IMR-90 (cell line): ENCODE results near the gene ARHGAP15.

Experiments used
- CEBPB ChIP-seq: IDR thresholded peaks from 2 replicates; pipeline ENCODE4 v1.6.1; 2012; ENCODE audit warnings: low read depth, low read length, improper control_type of control experiment
- MAZ ChIP-seq: IDR thresholded peaks from 2 replicates; pipeline ENCODE4 v1.6.1; 2012; ENCODE audit warnings: low read depth, mild to moderate bottlenecking, low read length, improper control_type of control experiment, moderate library complexity, borderline replicate concordance
- RFX5 ChIP-seq: IDR thresholded peaks from 2 replicates; pipeline ENCODE4 v1.8.0; 2012; ENCODE audit warnings: low read depth, mild to moderate bottlenecking, low read length, moderate library complexity
- SMC3 ChIP-seq: fragments of 150-350 bp; IDR thresholded peaks from 2 replicates; pipeline ENCODE4 v1.6.1; 2016; ENCODE audit warnings: low read depth, mild to moderate bottlenecking, antibody characterized with exemption, low read length, moderate library complexity
- TF ChIP-seq, protein P1 (sequence below): conservative IDR thresholded peaks from 2 replicates; pipeline ENCODE4 v1.5.1; 2012; ENCODE audit warnings: mild to moderate bottlenecking, low read depth, low read length, improper control_type of control experiment

DNA sequence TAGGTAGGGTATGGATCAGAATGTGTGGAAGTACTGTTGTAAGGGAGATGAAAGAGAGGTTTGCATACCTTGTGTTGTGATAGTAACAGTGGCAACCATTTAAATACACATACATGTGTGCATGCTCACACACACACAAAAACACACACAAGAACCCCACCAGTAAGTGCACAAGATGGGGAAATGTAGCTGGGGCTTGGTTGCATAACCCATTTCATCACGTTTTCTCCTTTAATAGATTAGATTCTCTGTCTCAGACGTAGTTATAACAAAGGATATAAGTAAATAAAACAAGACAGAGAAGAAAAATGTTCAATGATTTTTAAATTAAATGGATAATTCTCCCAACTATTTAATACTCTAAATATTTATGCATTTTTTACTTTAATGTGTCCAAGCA is 13.4 kb downstream of the ARHGAP15 start:
- TF ChIP-seq, protein P1, sequence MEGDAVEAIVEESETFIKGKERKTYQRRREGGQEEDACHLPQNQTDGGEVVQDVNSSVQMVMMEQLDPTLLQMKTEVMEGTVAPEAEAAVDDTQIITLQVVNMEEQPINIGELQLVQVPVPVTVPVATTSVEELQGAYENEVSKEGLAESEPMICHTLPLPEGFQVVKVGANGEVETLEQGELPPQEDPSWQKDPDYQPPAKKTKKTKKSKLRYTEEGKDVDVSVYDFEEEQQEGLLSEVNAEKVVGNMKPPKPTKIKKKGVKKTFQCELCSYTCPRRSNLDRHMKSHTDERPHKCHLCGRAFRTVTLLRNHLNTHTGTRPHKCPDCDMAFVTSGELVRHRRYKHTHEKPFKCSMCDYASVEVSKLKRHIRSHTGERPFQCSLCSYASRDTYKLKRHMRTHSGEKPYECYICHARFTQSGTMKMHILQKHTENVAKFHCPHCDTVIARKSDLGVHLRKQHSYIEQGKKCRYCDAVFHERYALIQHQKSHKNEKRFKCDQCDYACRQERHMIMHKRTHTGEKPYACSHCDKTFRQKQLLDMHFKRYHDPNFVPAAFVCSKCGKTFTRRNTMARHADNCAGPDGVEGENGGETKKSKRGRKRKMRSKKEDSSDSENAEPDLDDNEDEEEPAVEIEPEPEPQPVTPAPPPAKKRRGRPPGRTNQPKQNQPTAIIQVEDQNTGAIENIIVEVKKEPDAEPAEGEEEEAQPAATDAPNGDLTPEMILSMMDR = no peak
- no peak for TF ChIP-seq RFX5
- TF ChIP-seq MAZ = no peak
- TF ChIP-seq CEBPB = no peak
- TF ChIP-seq SMC3 = no peak
